ENCODE results near the gene VPS37D.
"Not testable (repeated sequence)": the region's sequence is repeated elsewhere in the genome, so short reads cannot be mapped to it uniquely, and the experiment has no call there.

Gene VPS37D

GRCh38 chr7:73671322-73671661 is 3.7 kb downstream of the VPS37D start:
- DNase-seq (ENCODE audit: low read depth): no peak
- no peak overlapping the region for H3K4me3 ChIP-seq (ENCODE audit: low read depth, low read length)
- TF ChIP-seq CTCF (IDR thresholded peaks at IDR 0.05; ENCODE audit: low read depth, low read length, missing control alignments): no peak

GRCh38 chr7:73671857-73672445 is 4.3 kb downstream of the VPS37D start:
- TF ChIP-seq CTCF (IDR thresholded peaks at IDR 0.05; ENCODE audit: low read depth, low read length, missing control alignments): no peak
- no peak for DNase-seq (ENCODE audit: low read depth)

GRCh38 chr7:73674468-73675124 is 7.0 kb downstream of the VPS37D start:
- no peak for DNase-seq (ENCODE audit: low read depth)
- TF ChIP-seq CTCF (IDR thresholded peaks at IDR 0.05; ENCODE audit: low read depth, low read length, missing control alignments): no peak
- H3K4me3 ChIP-seq (ENCODE audit: low read depth, low read length): no peak overlapping the region

More at GRCh38 chr7:73671857-73672445, 4.3 kb downstream of the VPS37D start:
- H3K4me3 ChIP-seq (ENCODE audit: low read depth, low read length): no peak overlapping the region

- not testable (repeated sequence) for H3K4me3 ChIP-seq (ENCODE audit: low read depth, low read length); DNase-seq (ENCODE audit: low read depth)
Observed at GRCh38 chr7:73676062-73676461, 8.4 kb downstream of the VPS37D start.

GRCh38 chr7:73678862-73679261 is 11.2 kb downstream of the VPS37D start:
- no peak overlapping the region for H3K4me3 ChIP-seq (ENCODE audit: low read depth, low read length)
- no peak for TF ChIP-seq CTCF (IDR thresholded peaks at IDR 0.05; ENCODE audit: low read depth, low read length, missing control alignments)
- no peak for DNase-seq (ENCODE audit: low read depth)

- H3K4me3 ChIP-seq (ENCODE audit: low read depth, low read length): no peak overlapping the region
- no peak for TF ChIP-seq CTCF (IDR thresholded peaks at IDR 0.05; ENCODE audit: low read depth, low read length, missing control alignments)
- no peak for DNase-seq (ENCODE audit: low read depth)
Observed at GRCh38 chr7:73679709-73680108, 12.1 kb downstream of the VPS37D start.

GRCh38 chr7:73680501-73680900 is 12.9 kb downstream of the VPS37D start:
- TF ChIP-seq CTCF (IDR thresholded peaks at IDR 0.05; ENCODE audit: low read depth, low read length, missing control alignments): no peak
- DNase-seq (ENCODE audit: low read depth): no peak
- no peak overlapping the region for H3K4me3 ChIP-seq (ENCODE audit: low read depth, low read length)

Measured in GM12864 (cell line).